ENCODE measurements around the gene RASD1. TPM values are rescaled to one million over a fixed set of nuclear protein-coding genes. Genes with fewer than 3 reads are reported as not detected.
"Not testable (repeated sequence)": the region's sequence is repeated elsewhere in the genome, so short reads cannot be mapped to it uniquely, and the experiment has no call there.

The RASD1 gene
- total RNA-seq, 3 donors from 2014 or later: 64.0 to 140 (median 75.0) TPM

GRCh38 chr17:17468217-17469010 lies 27.8 kb downstream of the RASD1 start:
- intact Hi-C loops (cut with DNase I; ENCODE audit: low total_unique reads): no loop called here
- H3K4me1 ChIP-seq: peaks cover 0 to 4% of the 10 kb centered on the region in 2 donors
- no peak overlapping the region for H3K4me3 ChIP-seq
- H3K9me3 ChIP-seq: no peaks in the 10 kb centered on the region
- TF ChIP-seq, protein P1, sequence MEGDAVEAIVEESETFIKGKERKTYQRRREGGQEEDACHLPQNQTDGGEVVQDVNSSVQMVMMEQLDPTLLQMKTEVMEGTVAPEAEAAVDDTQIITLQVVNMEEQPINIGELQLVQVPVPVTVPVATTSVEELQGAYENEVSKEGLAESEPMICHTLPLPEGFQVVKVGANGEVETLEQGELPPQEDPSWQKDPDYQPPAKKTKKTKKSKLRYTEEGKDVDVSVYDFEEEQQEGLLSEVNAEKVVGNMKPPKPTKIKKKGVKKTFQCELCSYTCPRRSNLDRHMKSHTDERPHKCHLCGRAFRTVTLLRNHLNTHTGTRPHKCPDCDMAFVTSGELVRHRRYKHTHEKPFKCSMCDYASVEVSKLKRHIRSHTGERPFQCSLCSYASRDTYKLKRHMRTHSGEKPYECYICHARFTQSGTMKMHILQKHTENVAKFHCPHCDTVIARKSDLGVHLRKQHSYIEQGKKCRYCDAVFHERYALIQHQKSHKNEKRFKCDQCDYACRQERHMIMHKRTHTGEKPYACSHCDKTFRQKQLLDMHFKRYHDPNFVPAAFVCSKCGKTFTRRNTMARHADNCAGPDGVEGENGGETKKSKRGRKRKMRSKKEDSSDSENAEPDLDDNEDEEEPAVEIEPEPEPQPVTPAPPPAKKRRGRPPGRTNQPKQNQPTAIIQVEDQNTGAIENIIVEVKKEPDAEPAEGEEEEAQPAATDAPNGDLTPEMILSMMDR (IDR thresholded peaks at IDR 0.05): no peak
- no peak for TF ChIP-seq POLR2AphosphoS5 (IDR thresholded peaks at IDR 0.05)
- no peak for TF ChIP-seq POLR2A (IDR thresholded peaks at IDR 0.05)
- H3K27me3 ChIP-seq: no peaks in the 10 kb centered on the region
- no peak overlapping the region for H3K27ac ChIP-seq
- no peak for DNase-seq (ENCODE audit: low spot score in 2 of 2)
- no peaks in the 10 kb centered on the region for H3K36me3 ChIP-seq

DNA sequence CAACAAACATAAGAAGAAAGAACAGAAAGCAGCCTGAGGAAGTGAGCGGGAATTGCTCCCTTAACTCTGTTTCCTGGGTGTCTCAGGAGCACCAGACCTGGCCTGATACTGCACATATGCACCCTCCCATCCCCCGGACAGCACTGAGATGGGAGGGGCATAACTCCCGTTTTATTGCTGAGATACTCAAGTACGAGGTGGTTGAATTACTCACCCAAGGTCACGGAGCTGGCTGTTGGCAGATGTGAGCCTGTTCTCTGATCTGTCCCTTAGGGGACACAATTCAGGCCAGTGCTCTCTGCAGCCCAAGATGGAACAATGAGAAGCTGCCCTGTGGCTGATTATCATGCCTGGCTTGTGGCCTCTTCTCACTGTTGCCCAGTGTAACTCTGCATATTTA lies 28.5 kb downstream of the RASD1 start:
- Histone ChIP-seq H3K36me3 (no peaks in the 10 kb centered on the region), H3K27me3 (no peaks in the 10 kb centered on the region), H3K4me3 (no peak overlapping the region), H3K27ac (no peak overlapping the region), H3K9me3 (no peaks in the 10 kb centered on the region), H3K4me1 (peaks cover 0 to under 1% of the 10 kb centered on the region in 2 donors)
- TF ChIP-seq POLR2AphosphoS5 (IDR thresholded peaks at IDR 0.05): no peak
- no peak for TF ChIP-seq POLR2A (IDR thresholded peaks at IDR 0.05)
- TF ChIP-seq, protein P1 (IDR thresholded peaks at IDR 0.05): no peak
- intact Hi-C loops (cut with DNase I; ENCODE audit: low total_unique reads): no loop called here
- no peak for DNase-seq (ENCODE audit: low spot score in 2 of 2)

- intact Hi-C loops (cut with DNase I; ENCODE audit: low total_unique reads): no loop called here
- Histone ChIP-seq H3K4me3 (no peak overlapping the region), H3K4me1 (no peaks in the 10 kb centered on the region), H3K27ac (no peak overlapping the region), H3K36me3 (no peaks in the 10 kb centered on the region), H3K9me3 (no peaks in the 10 kb centered on the region), H3K27me3 (no peaks in the 10 kb centered on the region)
- no peak for DNase-seq (ENCODE audit: low spot score in 2 of 2)
- TF ChIP-seq, protein P1 (IDR thresholded peaks at IDR 0.05): no peak
- TF ChIP-seq POLR2A (IDR thresholded peaks at IDR 0.05) (no peak), POLR2AphosphoS5 (IDR thresholded peaks at IDR 0.05) (no peak)
These were observed 29.2 kb downstream of the RASD1 start for GRCh38 chr17:17467016-17467415.

GRCh38 chr17:17466511-17466910 lies 29.7 kb downstream of the RASD1 start:
- no peaks in the 10 kb centered on the region for H3K4me1 ChIP-seq
- no peak overlapping the region for H3K4me3 ChIP-seq
- no peaks in the 10 kb centered on the region for H3K36me3 ChIP-seq
- H3K27me3 ChIP-seq: no peaks in the 10 kb centered on the region
- intact Hi-C loops (cut with DNase I; ENCODE audit: low total_unique reads): no loop called here
- TF ChIP-seq POLR2A (IDR thresholded peaks at IDR 0.05): no peak
- TF ChIP-seq POLR2AphosphoS5 (IDR thresholded peaks at IDR 0.05): no peak
- TF ChIP-seq, protein P1 (IDR thresholded peaks at IDR 0.05): no peak
- no peaks in the 10 kb centered on the region for H3K9me3 ChIP-seq
- no peak for DNase-seq (ENCODE audit: low spot score in 2 of 2)
- no peak overlapping the region for H3K27ac ChIP-seq

- intact Hi-C loops (cut with DNase I; ENCODE audit: low total_unique reads); H3K27me3 ChIP-seq; H3K4me3 ChIP-seq: not testable (repeated sequence)
These were observed 30.3 kb downstream of the RASD1 start for GRCh38 chr17:17465878-17466277.

More at GRCh38 chr17:17465878-17466277, 30.3 kb downstream of the RASD1 start:
- H3K36me3 ChIP-seq; DNase-seq (ENCODE audit: low spot score in 2 of 2); H3K4me1 ChIP-seq; H3K9me3 ChIP-seq; H3K27ac ChIP-seq: not testable (repeated sequence)
